Upper lobe of left lung (tissue), 4 donors: ENCODE results near the gene SP5.

Experiments
- EP300 ChIP-seq, 4 donors: sonication (generic); formaldehyde crosslinking; IDR thresholded peaks; one replicate each; pipeline ENCODE4 v1.5.1; 2017; ENCODE audit warnings: antibody characterized with exemption in 4 of 4, control low read depth in 2 of 4
- POLR2A ChIP-seq, 4 donors: fragments of 450-650 bp; IDR thresholded peaks; one replicate each; pipeline ENCODE4 v1.5.1; 2016 to 2017; ENCODE audit warnings: antibody characterized with exemption in 4 of 4, mild to moderate bottlenecking in 2 of 4
- POLR2AphosphoS5 ChIP-seq, 2 donors: sonication (generic); formaldehyde crosslinking; IDR thresholded peaks; one replicate each; pipeline ENCODE4 v1.5.1; 2017; ENCODE audit warnings: antibody characterized with exemption in 2 of 2
- TF ChIP-seq, protein P1 (sequence below), 6 experiments: fragments of 450-650 bp in 4 of 6; fragments of 200-600 bp in 2 of 6; sonication (generic) in 2 of 6; IDR thresholded peaks; one replicate each; pipeline ENCODE4 v1.5.1; 2016 to 2019; ENCODE audit warnings: antibody characterized with exemption in 6 of 6

DNA sequence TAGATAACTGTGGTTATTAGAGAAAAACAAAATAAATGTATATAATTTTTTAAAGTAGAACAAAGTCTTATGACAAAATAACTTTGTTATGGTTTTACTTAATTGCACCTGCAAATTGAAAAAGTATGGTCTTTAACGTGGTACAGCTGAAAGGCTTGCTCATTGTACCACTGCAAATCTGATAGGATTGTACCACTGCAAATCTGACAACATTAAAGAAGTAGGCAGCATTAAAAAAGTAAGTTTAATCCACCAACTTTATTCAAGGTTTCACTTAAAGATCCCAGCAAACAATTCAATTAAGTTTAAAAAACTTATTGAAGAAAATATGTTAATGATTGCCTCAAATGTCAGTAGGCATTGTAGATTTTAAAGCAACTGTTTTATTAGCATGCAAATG, 4.7 kb downstream of the SP5 start:
- TF ChIP-seq POLR2AphosphoS5 (IDR thresholded peaks at IDR 0.05): no peak
- TF ChIP-seq, protein P1, sequence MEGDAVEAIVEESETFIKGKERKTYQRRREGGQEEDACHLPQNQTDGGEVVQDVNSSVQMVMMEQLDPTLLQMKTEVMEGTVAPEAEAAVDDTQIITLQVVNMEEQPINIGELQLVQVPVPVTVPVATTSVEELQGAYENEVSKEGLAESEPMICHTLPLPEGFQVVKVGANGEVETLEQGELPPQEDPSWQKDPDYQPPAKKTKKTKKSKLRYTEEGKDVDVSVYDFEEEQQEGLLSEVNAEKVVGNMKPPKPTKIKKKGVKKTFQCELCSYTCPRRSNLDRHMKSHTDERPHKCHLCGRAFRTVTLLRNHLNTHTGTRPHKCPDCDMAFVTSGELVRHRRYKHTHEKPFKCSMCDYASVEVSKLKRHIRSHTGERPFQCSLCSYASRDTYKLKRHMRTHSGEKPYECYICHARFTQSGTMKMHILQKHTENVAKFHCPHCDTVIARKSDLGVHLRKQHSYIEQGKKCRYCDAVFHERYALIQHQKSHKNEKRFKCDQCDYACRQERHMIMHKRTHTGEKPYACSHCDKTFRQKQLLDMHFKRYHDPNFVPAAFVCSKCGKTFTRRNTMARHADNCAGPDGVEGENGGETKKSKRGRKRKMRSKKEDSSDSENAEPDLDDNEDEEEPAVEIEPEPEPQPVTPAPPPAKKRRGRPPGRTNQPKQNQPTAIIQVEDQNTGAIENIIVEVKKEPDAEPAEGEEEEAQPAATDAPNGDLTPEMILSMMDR (IDR thresholded peaks at IDR 0.05): no peak
- no peak for TF ChIP-seq POLR2A (IDR thresholded peaks at IDR 0.05)
- TF ChIP-seq EP300 (IDR thresholded peaks at IDR 0.05): no peak
